ENCODE measurements around the gene PEPD. TPM values are rescaled to one million over a fixed set of nuclear protein-coding genes. Genes with fewer than 3 reads are reported as not detected.

Gene PEPD
- polyA plus RNA-seq, 1 donor from 2014 or later, result 43.9 TPM

GRCh38 chr19:33511346-33511745 is 10.2 kb downstream of the PEPD start:
- H3K27me3 ChIP-seq (ENCODE audit: insufficient read depth, low read depth, low read length), result no peaks in the 10 kb centered on the region
- no peaks in the 10 kb centered on the region for H3K36me3 ChIP-seq (ENCODE audit: insufficient read depth, low read length)
- no peaks in the 10 kb centered on the region for H4K20me1 ChIP-seq (ENCODE audit: insufficient read depth)
- TF ChIP-seq POLR2AphosphoS5 (IDR thresholded peaks at IDR 0.05), result no peak
- no peak for TF ChIP-seq RAD21 (conservative IDR thresholded peaks at IDR 0.05)
- TF ChIP-seq SMC3 (conservative IDR thresholded peaks at IDR 0.05; ENCODE audit: poor library complexity), result no peak
- TF ChIP-seq TAF1 (IDR thresholded peaks at IDR 0.05; ENCODE audit: low read depth), result no peak
- TF ChIP-seq MXI1 (conservative IDR thresholded peaks at IDR 0.05; ENCODE audit: poor library complexity, severe bottlenecking), result no peak
- no peak for TF ChIP-seq REST (IDR thresholded peaks at IDR 0.05; ENCODE audit: borderline replicate concordance)
- H3F3A ChIP-seq (ENCODE audit: insufficient read depth, low read length, poor library complexity, severe bottlenecking), result no peaks in the 10 kb centered on the region
- H3K4me3 ChIP-seq (ENCODE audit: low read length), result no peak overlapping the region
- H3K27ac ChIP-seq (ENCODE audit: low read length), result no peak overlapping the region
- no peak overlapping the region for H2AFZ ChIP-seq (ENCODE audit: low read depth, low read length)
- H3K9ac ChIP-seq (ENCODE audit: low read length), result no peak overlapping the region
- H3K4me2 ChIP-seq (ENCODE audit: low read length), result no peak overlapping the region
- H3K9me3 ChIP-seq (ENCODE audit: low read length), result no peaks in the 10 kb centered on the region
- no peaks in the 10 kb centered on the region for H3K9me2 ChIP-seq (ENCODE audit: insufficient read depth, low read length)
- no peaks in the 10 kb centered on the region for H3K79me2 ChIP-seq (replicated peaks; ENCODE audit: insufficient read depth, low read length)

GRCh38 chr19:33510462-33511194 is 11.0 kb downstream of the PEPD start:
- Histone ChIP-seq H3K79me2 (replicated peaks; ENCODE audit: insufficient read depth, low read length) (no peaks in the 10 kb centered on the region), H3K27me3 (ENCODE audit: insufficient read depth, low read depth, low read length) (no peaks in the 10 kb centered on the region), H3K27ac (ENCODE audit: low read length) (no peak overlapping the region), H2AFZ (ENCODE audit: low read depth, low read length) (no peak overlapping the region), H3F3A (ENCODE audit: insufficient read depth, low read length, poor library complexity, severe bottlenecking) (no peaks in the 10 kb centered on the region), H3K9me2 (ENCODE audit: insufficient read depth, low read length) (no peaks in the 10 kb centered on the region), H3K9ac (ENCODE audit: low read length) (no peak overlapping the region), H3K4me3 (ENCODE audit: low read length) (no peak overlapping the region), H3K9me3 (ENCODE audit: low read length) (no peaks in the 10 kb centered on the region), H4K20me1 (ENCODE audit: insufficient read depth) (no peaks in the 10 kb centered on the region), H3K4me2 (ENCODE audit: low read length) (no peak overlapping the region), H3K36me3 (ENCODE audit: insufficient read depth, low read length) (no peaks in the 10 kb centered on the region)
- no peak for TF ChIP-seq MXI1 (conservative IDR thresholded peaks at IDR 0.05; ENCODE audit: poor library complexity, severe bottlenecking)
- TF ChIP-seq EP300 (conservative IDR thresholded peaks at IDR 0.05; ENCODE audit: poor library complexity, severe bottlenecking), result no peak
- TF ChIP-seq SMC3 (conservative IDR thresholded peaks at IDR 0.05; ENCODE audit: poor library complexity), result no peak
- TF ChIP-seq REST (IDR thresholded peaks at IDR 0.05; ENCODE audit: borderline replicate concordance), result no peak
- TF ChIP-seq POLR2AphosphoS5 (IDR thresholded peaks at IDR 0.05), result no peak
- TF ChIP-seq TAF1 (IDR thresholded peaks at IDR 0.05; ENCODE audit: low read depth), result no peak
- TF ChIP-seq CTCF (IDR thresholded peaks at IDR 0.05; ENCODE audit: poor library complexity, severe bottlenecking), result no peak
- TF ChIP-seq EZH2 (IDR thresholded peaks at IDR 0.05; ENCODE audit: borderline replicate concordance, insufficient read depth, low read length, poor library complexity, severe bottlenecking), result no peak
- no peak for TF ChIP-seq RAD21 (conservative IDR thresholded peaks at IDR 0.05)
